PC-9 (cell line): ENCODE measurements around the gene ZMAT3. TPM values are rescaled to one million over a fixed set of nuclear protein-coding genes. Genes with fewer than 3 reads are reported as not detected.

Experiments used
- BruUV-seq: library from RNA; stranded (reverse); fragments of 400-500 nt; replicated peaks from 2 replicates; lab custom pipeline; 2021; lab: Mats Ljungman, UMichigan
- CTCF ChIA-PET: fragments of 300-600 bp; sonication (Branson Sonifier 250); formaldehyde crosslinking; loops from one replicate; lab custom pipeline; 2022; ENCODE audit warnings: antibody characterized with exemption; lab: Charles Lee
- POLR2A ChIA-PET: fragments of 300-600 bp; sonication (Branson Sonifier 250); formaldehyde crosslinking; loops from one replicate; lab custom pipeline; 2022; ENCODE audit warnings: antibody characterized with exemption; ENCODE audit not compliant: unreplicated experiment; lab: Charles Lee
- DNase-seq, 2 experiments: peaks; one replicate each; pipeline versions ENCODE4 v3.0.0 to v3.0.0-alpha.2; 2015 to 2022; ENCODE audit warnings: mixed read lengths in 1 of 2
- H2AFZ ChIP-seq: fragments of 200-600 bp; sonication (generic); 2 replicates; pipeline ENCODE4 v1.8.1; 2017; ENCODE audit warnings: antibody characterized with exemption
- H3F3A ChIP-seq: fragments of 200-600 bp; sonication (generic); 2 replicates; pipeline ENCODE4 v1.8.1; 2017; ENCODE audit warnings: antibody characterized with exemption, mild to moderate bottlenecking, low read depth; ENCODE audit not compliant: insufficient read depth
- H3K27ac ChIP-seq: fragments of 200-600 bp; sonication (generic); 2 replicates; pipeline ENCODE4 v1.6.1; 2016; ENCODE audit warnings: mixed run types
- H3K27me3 ChIP-seq: fragments of 200-600 bp; sonication (generic); 2 replicates; pipeline ENCODE4 v1.6.1; 2016; ENCODE audit warnings: low read depth, mixed run types; ENCODE audit not compliant: insufficient read depth
- H3K36me3 ChIP-seq: fragments of 200-600 bp; sonication (generic); 2 replicates; pipeline ENCODE4 v1.6.1; 2016; ENCODE audit warnings: low read depth, mixed run types
- H3K4me1 ChIP-seq: fragments of 200-600 bp; sonication (generic); replicated peaks from 2 replicates; pipeline ENCODE4 v1.6.1; 2016; ENCODE audit warnings: mixed run types; ENCODE audit not compliant: insufficient read depth
- H3K4me2 ChIP-seq: fragments of 200-600 bp; sonication (generic); 2 replicates; pipeline ENCODE4 v1.6.1; 2017; ENCODE audit warnings: mixed run types
- H3K4me3 ChIP-seq: fragments of 200-600 bp; sonication (generic); 2 replicates; pipeline ENCODE4 v1.6.1; 2016; ENCODE audit warnings: mixed run types
- H3K79me2 ChIP-seq: fragments of 200-600 bp; sonication (generic); 2 replicates; pipeline ENCODE4 v1.6.1; 2017; ENCODE audit warnings: low read depth, mixed run types
- H3K9me2 ChIP-seq: fragments of 200-600 bp; sonication (generic); 2 replicates; pipeline ENCODE4 v1.8.1; 2017; ENCODE audit warnings: mild to moderate bottlenecking; ENCODE audit not compliant: insufficient read depth
- H3K9me3 ChIP-seq: fragments of 200-600 bp; sonication (generic); 2 replicates; pipeline ENCODE4 v1.8.1; 2016; ENCODE audit warnings: low read depth; ENCODE audit not compliant: insufficient read depth
- H4K20me1 ChIP-seq: fragments of 200-600 bp; sonication (generic); 2 replicates; pipeline ENCODE4 v1.8.1; 2017; ENCODE audit not compliant: insufficient read depth
- EZH2 ChIP-seq: fragments of 200-600 bp; sonication (generic); IDR thresholded peaks from 2 replicates; pipeline ENCODE4 v1.8.0; 2017; ENCODE audit warnings: antibody characterized with exemption, low read depth
- intact Hi-C: fragments of 100-400 bp; cut with micrococcal nuclease; formaldehyde crosslinking; loops from one replicate; pipeline ENCODE4 v1.10.0; 2022; ENCODE audit not compliant: unreplicated experiment
- total RNA-seq: library from RNA; stranded (reverse); gene quantifications from 2 replicates; pipeline ENCODE4 v1.2.3, GENCODE V29; 2021
- TF ChIP-seq, protein P1 (sequence below): fragments of 200-600 bp; sonication (generic); conservative IDR thresholded peaks from 2 replicates; pipeline ENCODE4 v1.6.1; 2017; ENCODE audit warnings: mixed run types, antibody characterized with exemption, mild to moderate bottlenecking, moderate library complexity

The ZMAT3 gene
- total RNA-seq, 1 experiment from 2014 or later, result 5.9 TPM

DNA sequence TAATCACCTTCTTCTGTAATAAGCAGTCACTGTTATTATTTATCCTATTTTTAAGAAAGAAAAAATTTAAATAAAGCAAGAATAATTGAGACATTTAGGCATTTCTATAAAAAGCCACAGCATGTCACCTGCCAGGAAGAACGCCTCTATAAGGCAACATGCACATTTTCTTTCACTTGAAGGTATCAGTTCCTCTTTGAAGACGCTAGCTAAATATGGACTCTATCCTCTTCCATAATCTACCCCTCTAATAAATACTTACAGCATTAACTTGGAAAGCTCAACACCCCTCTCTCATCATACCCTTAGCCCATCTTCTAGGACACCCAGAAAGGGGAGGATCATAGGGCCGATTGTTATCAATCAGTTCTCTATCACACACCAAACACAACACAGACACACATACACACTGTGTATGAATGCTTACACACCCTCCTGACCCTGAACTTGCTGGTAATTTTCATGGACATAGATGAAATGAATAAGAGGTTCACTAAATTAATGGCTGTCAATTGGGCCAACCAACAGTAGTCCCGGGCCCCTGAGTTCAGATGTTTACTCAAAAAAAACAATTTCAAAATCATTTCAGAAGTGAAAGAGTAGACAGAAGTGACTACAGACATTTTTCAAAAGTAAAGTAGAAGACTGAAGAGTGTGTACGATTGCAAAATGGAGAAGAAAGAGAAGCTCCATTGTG, 102.5 kb downstream of the ZMAT3 start:
- CTCF ChIA-PET, result no interaction called here
- Histone ChIP-seq H3K79me2 (no peaks in the 10 kb centered on the region), H3K4me3 (no peak overlapping the region), H3K9me2 (no peaks in the 10 kb centered on the region), H3K27me3 (no peaks in the 10 kb centered on the region), H3K27ac (no peak overlapping the region), H4K20me1 (no peaks in the 10 kb centered on the region), H3K9me3 (no peaks in the 10 kb centered on the region; the same call in 1 of the 2 replicates), H3F3A (no peaks in the 10 kb centered on the region), H3K4me2 (no peak overlapping the region), H2AFZ (no peak overlapping the region), H3K4me1 (peaks cover 16% of the 10 kb centered on the region; the same call in 1 of the 2 replicates), H3K36me3 (no peaks in the 10 kb centered on the region)
- intact Hi-C loops, result no loop called here
- TF ChIP-seq, protein P1, sequence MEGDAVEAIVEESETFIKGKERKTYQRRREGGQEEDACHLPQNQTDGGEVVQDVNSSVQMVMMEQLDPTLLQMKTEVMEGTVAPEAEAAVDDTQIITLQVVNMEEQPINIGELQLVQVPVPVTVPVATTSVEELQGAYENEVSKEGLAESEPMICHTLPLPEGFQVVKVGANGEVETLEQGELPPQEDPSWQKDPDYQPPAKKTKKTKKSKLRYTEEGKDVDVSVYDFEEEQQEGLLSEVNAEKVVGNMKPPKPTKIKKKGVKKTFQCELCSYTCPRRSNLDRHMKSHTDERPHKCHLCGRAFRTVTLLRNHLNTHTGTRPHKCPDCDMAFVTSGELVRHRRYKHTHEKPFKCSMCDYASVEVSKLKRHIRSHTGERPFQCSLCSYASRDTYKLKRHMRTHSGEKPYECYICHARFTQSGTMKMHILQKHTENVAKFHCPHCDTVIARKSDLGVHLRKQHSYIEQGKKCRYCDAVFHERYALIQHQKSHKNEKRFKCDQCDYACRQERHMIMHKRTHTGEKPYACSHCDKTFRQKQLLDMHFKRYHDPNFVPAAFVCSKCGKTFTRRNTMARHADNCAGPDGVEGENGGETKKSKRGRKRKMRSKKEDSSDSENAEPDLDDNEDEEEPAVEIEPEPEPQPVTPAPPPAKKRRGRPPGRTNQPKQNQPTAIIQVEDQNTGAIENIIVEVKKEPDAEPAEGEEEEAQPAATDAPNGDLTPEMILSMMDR, result no peak
- no peak for TF ChIP-seq EZH2
- DNase-seq, result no peak
- no TSS peak for BruUV-seq
- POLR2A ChIA-PET, result no interaction called here

Other genes with a start within 250 kb of the ZMAT3 start
- gene PIK3CA, start 76.5 kb upstream of the ZMAT3 start, total RNA-seq, result 33.9 and 39.9 TPM in 2 replicates
- 7.4 and 8.9 TPM in 2 replicates for gene KCNMB3, start 179.3 kb upstream of the ZMAT3 start, total RNA-seq